Fibroblast of lung (primary cell): ENCODE results near the gene LARP7. TPM values are rescaled to one million over a fixed set of nuclear protein-coding genes. Genes with fewer than 3 reads are reported as not detected.

Experiments
- DNase-seq, 2 donors: peaks; one replicate each; pipeline versions ENCODE4 v3.0.0 to v3.0.0-alpha.2; 2010; ENCODE audit warnings: low read depth in 2 of 2
- H2AFZ ChIP-seq: 2 replicates; pipeline ENCODE4 v1.5.1; 2012; ENCODE audit warnings: low read length, control low read depth, inconsistent platforms
- H3K27ac ChIP-seq: 2 replicates; pipeline ENCODE4 v1.5.1; 2011; ENCODE audit warnings: low read length, control low read depth; ENCODE audit not compliant: insufficient read depth
- H3K27me3 ChIP-seq: 2 replicates; pipeline ENCODE4 v1.5.1; 2011; ENCODE audit warnings: mild to moderate bottlenecking, low read length; ENCODE audit not compliant: control insufficient read depth, insufficient read depth
- H3K36me3 ChIP-seq: 2 replicates; pipeline ENCODE4 v1.5.1; 2011; ENCODE audit warnings: low read length; ENCODE audit not compliant: control insufficient read depth, insufficient read depth
- H3K4me1 ChIP-seq: 2 replicates; pipeline ENCODE4 v1.5.1; 2011; ENCODE audit warnings: low read length; ENCODE audit not compliant: control insufficient read depth, insufficient read depth; ENCODE audit errors: extremely low read depth
- H3K4me2 ChIP-seq: 2 replicates; pipeline ENCODE4 v1.5.1; 2011; ENCODE audit warnings: low read length, control low read depth; ENCODE audit not compliant: insufficient read depth; ENCODE audit errors: extremely low read depth
- H3K4me3 ChIP-seq, 4 experiments: fragments of 200-600 bp in 1 of 4; sonication (generic) in 1 of 4; replicated peaks in 1 of 4; 2 replicates each; pipeline ENCODE4 v1.5.1; 2011 to 2016; ENCODE audit warnings: low read length in 4 of 4, low read depth in 3 of 4, mild to moderate bottlenecking in 3 of 4, control low read depth in 2 of 4, inconsistent platforms in 1 of 4, mixed read lengths in 1 of 4; ENCODE audit not compliant: insufficient read depth in 1 of 4; ENCODE audit errors: control extremely low read depth in 1 of 4
- H3K79me2 ChIP-seq: 2 replicates; pipeline ENCODE4 v1.5.1; 2012; ENCODE audit warnings: mild to moderate bottlenecking, low read length, inconsistent platforms; ENCODE audit not compliant: control insufficient read depth, insufficient read depth
- H3K9ac ChIP-seq: 2 replicates; pipeline ENCODE4 v1.5.1; 2011; ENCODE audit warnings: mild to moderate bottlenecking, low read length, control low read depth; ENCODE audit not compliant: insufficient read depth
- H3K9me3 ChIP-seq: 2 replicates; pipeline ENCODE4 v1.5.1; 2012; ENCODE audit warnings: low read depth, low read length; ENCODE audit not compliant: control insufficient read depth, insufficient read depth
- H4K20me1 ChIP-seq: 2 replicates; pipeline ENCODE4 v1.5.1; 2011; ENCODE audit warnings: low read length; ENCODE audit not compliant: control insufficient read depth, insufficient read depth; ENCODE audit errors: extremely low read depth
- CTCF ChIP-seq, 2 donors: IDR thresholded peaks in 1 of 2; conservative IDR thresholded peaks in 1 of 2; 1 replicate in 1 of 2; 2 replicates in 1 of 2; pipeline ENCODE4 v1.5.1; 2011 to 2012; ENCODE audit warnings: low read length in 2 of 2, control low read depth in 1 of 2, inconsistent platforms in 1 of 2, low read depth in 1 of 2, mild to moderate bottlenecking in 1 of 2
- EZH2 ChIP-seq: IDR thresholded peaks from 2 replicates; pipeline ENCODE4 v1.5.1; 2012; ENCODE audit warnings: low read length, control low read depth, mild to moderate bottlenecking; ENCODE audit errors: missing control alignments
- polyA plus RNA-seq, 2 donors: library from polyadenylated mRNA; depleted of rRNA in 1 of 2; stranded (reverse) in 1 of 2; unstranded in 1 of 2; fragments of >200 nt; gene quantifications; 2 replicates each; pipeline ENCODE4 v1.2.1, GENCODE V29; 2011 to 2012; ENCODE audit warnings: missing spikeins in 1 of 2
- total RNA-seq: library from RNA; depleted of rRNA; stranded (reverse); fragments of >200 nt; gene quantifications from 2 replicates; pipeline ENCODE4 v1.2.1, GENCODE V29; 2014

The LARP7 gene
- total and polyA plus RNA-seq, 2 donors (not counting 1 experiment from before 2014, with no cell fraction given) = 37.8 to 39.1 TPM

- Histone ChIP-seq H3K36me3 (peaks cover 13% of the 10 kb centered on the region), H3K9me3 (no peaks in the 10 kb centered on the region), H3K27ac (no peak overlapping the region), H4K20me1 (no peaks in the 10 kb centered on the region), H3K4me1 (no peaks in the 10 kb centered on the region), H3K4me2 (no peak overlapping the region), H3K4me3 (no peak overlapping the region), H2AFZ (no peak overlapping the region), H3K27me3 (no peaks in the 10 kb centered on the region), H3K9ac (no peak overlapping the region), H3K79me2 (no peaks in the 10 kb centered on the region)
- TF ChIP-seq CTCF (conservative IDR thresholded peaks at IDR 0.05 in 1 of 2, IDR thresholded peaks at IDR 0.05 in 1 of 2; ENCODE audit: low read depth in 1 of 2, low read length in 2 of 2) (no peak), EZH2 (no peak)
- no peak for DNase-seq
These were observed 12.1 kb downstream of the LARP7 start for GRCh38 chr4:112649055-112649408.

- Histone ChIP-seq H3K27me3 (no peaks in the 10 kb centered on the region), H3K4me3 (no peak overlapping the region), H3K4me1 (no peaks in the 10 kb centered on the region), H3K9ac (no peak overlapping the region), H3K27ac (no peak overlapping the region), H4K20me1 (no peaks in the 10 kb centered on the region), H2AFZ (no peak overlapping the region), H3K9me3 (no peaks in the 10 kb centered on the region), H3K79me2 (no peaks in the 10 kb centered on the region), H3K36me3 (peaks cover 13% of the 10 kb centered on the region), H3K4me2 (no peak overlapping the region)
- TF ChIP-seq EZH2 = no peak
- no peak for TF ChIP-seq CTCF (conservative IDR thresholded peaks at IDR 0.05 in 1 of 2, IDR thresholded peaks at IDR 0.05 in 1 of 2; ENCODE audit: low read depth in 1 of 2, low read length in 2 of 2)
- no peak for DNase-seq
These were observed 13.4 kb downstream of the LARP7 start for GRCh38 chr4:112650332-112650731.

GRCh38 chr4:112651641-112652040 lies 14.7 kb downstream of the LARP7 start:
- Histone ChIP-seq H4K20me1 (no peaks in the 10 kb centered on the region), H3K36me3 (peaks cover 9% of the 10 kb centered on the region), H2AFZ (no peak overlapping the region), H3K79me2 (no peaks in the 10 kb centered on the region), H3K9ac (no peak overlapping the region), H3K27me3 (no peaks in the 10 kb centered on the region), H3K4me2 (no peak overlapping the region), H3K4me3 (no peak overlapping the region), H3K9me3 (no peaks in the 10 kb centered on the region), H3K4me1 (no peaks in the 10 kb centered on the region), H3K27ac (no peak overlapping the region)
- TF ChIP-seq CTCF (conservative IDR thresholded peaks at IDR 0.05 in 1 of 2, IDR thresholded peaks at IDR 0.05 in 1 of 2; ENCODE audit: low read depth in 1 of 2, low read length in 2 of 2) (no peak), EZH2 (no peak)
- DNase-seq = no peak
